Tibial nerve (tissue), 4 donors: ENCODE measurements around the gene PTK7.

Experiments used
- EP300 ChIP-seq, 2 donors: sonication (generic); formaldehyde crosslinking; IDR thresholded peaks; one replicate each; pipeline ENCODE4 v1.6.1; 2017; ENCODE audit warnings: antibody characterized with exemption in 2 of 2, mild to moderate bottlenecking in 1 of 2
- POLR2A ChIP-seq, 2 donors: fragments of 450-650 bp; IDR thresholded peaks; one replicate each; pipeline ENCODE4 v1.6.1; 2017; ENCODE audit warnings: antibody characterized with exemption in 2 of 2, mild to moderate bottlenecking in 2 of 2, moderate library complexity in 2 of 2
- TF ChIP-seq, protein P1 (sequence below), 5 experiments: fragments of 200-600 bp in 3 of 5; fragments of 450-650 bp in 2 of 5; sonication (generic) in 3 of 5; IDR thresholded peaks; one replicate each; pipeline ENCODE4 v1.5.1; 2016 to 2019; ENCODE audit warnings: antibody characterized with exemption in 5 of 5, mild to moderate bottlenecking in 3 of 5, moderate library complexity in 2 of 5

DNA sequence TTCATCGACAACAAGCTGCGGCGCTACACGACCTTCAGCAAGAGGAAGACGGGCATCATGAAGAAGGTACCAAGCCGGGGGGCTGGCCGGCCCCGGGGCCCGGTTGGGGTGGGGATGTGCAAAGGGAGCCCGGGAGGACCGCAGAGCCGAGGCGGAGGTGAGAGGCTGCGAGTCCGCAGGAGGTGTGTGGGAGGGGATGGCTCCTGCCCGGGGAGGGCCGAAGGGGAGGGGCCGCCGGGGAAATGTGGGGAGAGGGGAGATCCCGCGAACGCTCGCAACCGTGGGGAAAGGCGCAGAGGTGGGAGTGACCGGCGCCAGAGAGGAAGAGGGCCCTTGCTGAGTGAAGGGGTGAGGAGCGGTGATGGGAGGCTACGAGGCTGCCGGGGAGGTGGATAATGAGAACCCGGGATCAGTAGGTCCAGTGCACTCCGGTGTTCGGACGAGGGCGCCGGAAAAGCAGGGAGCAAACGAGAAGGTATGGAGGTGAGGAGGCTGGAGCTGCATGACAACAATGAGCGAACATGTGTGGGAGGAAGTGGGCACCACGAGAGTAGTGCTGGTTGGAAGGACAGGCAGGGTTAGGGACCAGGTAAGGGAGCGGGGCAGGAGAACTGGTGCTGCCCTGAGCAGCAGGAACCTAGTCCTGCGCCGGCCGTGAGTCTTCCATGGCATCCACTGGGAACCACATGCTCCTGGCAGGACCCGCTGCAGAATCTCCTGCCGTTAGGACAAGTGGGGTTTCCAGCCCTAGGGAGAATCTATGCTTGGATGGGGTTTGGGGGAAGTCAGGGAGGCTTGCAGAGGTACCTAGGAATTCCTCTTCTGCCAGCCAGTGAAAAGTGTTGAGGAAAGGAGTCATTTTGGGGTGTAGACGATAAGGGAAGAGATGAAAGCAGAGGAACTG, 96.2 kb downstream of the PTK7 start:
- TF ChIP-seq, protein P1, sequence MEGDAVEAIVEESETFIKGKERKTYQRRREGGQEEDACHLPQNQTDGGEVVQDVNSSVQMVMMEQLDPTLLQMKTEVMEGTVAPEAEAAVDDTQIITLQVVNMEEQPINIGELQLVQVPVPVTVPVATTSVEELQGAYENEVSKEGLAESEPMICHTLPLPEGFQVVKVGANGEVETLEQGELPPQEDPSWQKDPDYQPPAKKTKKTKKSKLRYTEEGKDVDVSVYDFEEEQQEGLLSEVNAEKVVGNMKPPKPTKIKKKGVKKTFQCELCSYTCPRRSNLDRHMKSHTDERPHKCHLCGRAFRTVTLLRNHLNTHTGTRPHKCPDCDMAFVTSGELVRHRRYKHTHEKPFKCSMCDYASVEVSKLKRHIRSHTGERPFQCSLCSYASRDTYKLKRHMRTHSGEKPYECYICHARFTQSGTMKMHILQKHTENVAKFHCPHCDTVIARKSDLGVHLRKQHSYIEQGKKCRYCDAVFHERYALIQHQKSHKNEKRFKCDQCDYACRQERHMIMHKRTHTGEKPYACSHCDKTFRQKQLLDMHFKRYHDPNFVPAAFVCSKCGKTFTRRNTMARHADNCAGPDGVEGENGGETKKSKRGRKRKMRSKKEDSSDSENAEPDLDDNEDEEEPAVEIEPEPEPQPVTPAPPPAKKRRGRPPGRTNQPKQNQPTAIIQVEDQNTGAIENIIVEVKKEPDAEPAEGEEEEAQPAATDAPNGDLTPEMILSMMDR (IDR thresholded peaks at IDR 0.05): no peak
- TF ChIP-seq POLR2A (IDR thresholded peaks at IDR 0.05) (no peak), EP300 (IDR thresholded peaks at IDR 0.05) (no peak)
